HCT116 (cell line): ENCODE measurements around the gene FRMPD1. TPM values are rescaled to one million over a fixed set of nuclear protein-coding genes. Genes with fewer than 3 reads are reported as not detected.

Experiments
- ATAC-seq: fragments of 200-7000 bp; cut with Tn5 transposase; 2 replicates; pipeline ENCODE4 v1.9.1; 2020; ENCODE audit warnings: mild to moderate bottlenecking, moderate library complexity
- BruUV-seq: library from RNA; stranded (reverse); fragments of 400-500 nt; replicated peaks from 2 replicates; lab custom pipeline; 2021; lab: Mats Ljungman, UMichigan
- CTCF ChIA-PET: fragments of 300-600 bp; sonication (Branson Sonifier 250); formaldehyde crosslinking; loops from one replicate; lab custom pipeline; 2021; ENCODE audit warnings: antibody characterized with exemption; lab: Charles Lee
- POLR2A ChIA-PET: fragments of 300-600, 350-600 bp; sonication (Branson Sonifier 250); formaldehyde crosslinking; loops from one replicate; lab custom pipeline; 2021; ENCODE audit warnings: antibody characterized with exemption; lab: Charles Lee
- RAD21 ChIA-PET, 2 experiments: fragments of 300-600 bp; sonication (Branson Sonifier 250); formaldehyde crosslinking; loops; one replicate each; lab custom pipeline; 2023; ENCODE audit warnings: low total read pairs in 2 of 2; ENCODE audit not compliant: uncharacterized antibody in 2 of 2, unreplicated experiment in 2 of 2, low non-redundant PET in 1 of 2; lab: Charles Lee
- DNase-seq: peaks from one replicate; pipeline ENCODE4 v3.0.0-alpha.2; 2010; ENCODE audit warnings: low read depth, low spot score
- H2AFZ ChIP-seq: fragments of 200-600 bp; shearing (Covaris generic), sonication (generic); 2 replicates; pipeline ENCODE4 v1.6.1; 2017; ENCODE audit warnings: low read depth, mixed run types, mixed read lengths, antibody characterized with exemption, low read length; ENCODE audit not compliant: poor library complexity, severe bottlenecking
- H3K27ac ChIP-seq: 2 replicates; pipeline ENCODE4 v1.5.1; 2012; ENCODE audit warnings: low read depth, low read length
- H3K27me3 ChIP-seq: fragments of 200-600 bp; sonication (generic); 2 replicates; pipeline ENCODE4 v1.6.1; 2016; ENCODE audit warnings: mixed run types, low read length, mixed read lengths; ENCODE audit not compliant: insufficient read depth
- H3K36me3 ChIP-seq, 2 experiments: fragments of 200-500 bp in 1 of 2; fragments of 200-600 bp in 1 of 2; sonication (Bioruptor generic) in 1 of 2; sonication (generic) in 1 of 2; 2 replicates each; pipeline versions ENCODE4 v1.5.1 to v1.6.1; 2014 to 2016; ENCODE audit warnings: low read length in 2 of 2, inconsistent platforms in 1 of 2, mixed read lengths in 1 of 2, mixed run types in 1 of 2; ENCODE audit not compliant: insufficient read depth in 2 of 2, control insufficient read depth in 1 of 2
- H3K4me1 ChIP-seq, 2 experiments: fragments of 200-600 bp in 1 of 2; sonication (generic) in 1 of 2; 2 replicates each; pipeline versions ENCODE4 v1.5.1 to v1.6.1; 2012 to 2017; ENCODE audit warnings: low read length in 2 of 2, inconsistent platforms in 1 of 2, mild to moderate bottlenecking in 1 of 2, mixed read lengths in 1 of 2, mixed run types in 1 of 2, moderate library complexity in 1 of 2; ENCODE audit not compliant: insufficient read depth in 2 of 2, control insufficient read depth in 1 of 2
- H3K4me2 ChIP-seq: fragments of 200-600 bp; sonication (generic); 2 replicates; pipeline ENCODE4 v1.6.1; 2017; ENCODE audit warnings: mixed run types, low read length, mixed read lengths
- H3K4me3 ChIP-seq, 2 experiments: fragments of 200-600 bp in 1 of 2; sonication (generic) in 1 of 2; replicated peaks in 1 of 2; 2 replicates each; pipeline ENCODE4 v1.5.1; 2011 to 2016; ENCODE audit warnings: low read length in 2 of 2, control low read depth in 1 of 2, low read depth in 1 of 2, mild to moderate bottlenecking in 1 of 2, mixed read lengths in 1 of 2, mixed run types in 1 of 2
- H3K79me2 ChIP-seq: fragments of 200-600 bp; sonication (generic); 2 replicates; pipeline ENCODE4 v1.6.1; 2017; ENCODE audit warnings: mild to moderate bottlenecking, mixed run types, low read length, moderate library complexity, mixed read lengths; ENCODE audit not compliant: insufficient read depth
- H3K9ac ChIP-seq: fragments of 200-600 bp; sonication (generic); 2 replicates; pipeline ENCODE4 v1.6.1; 2016; ENCODE audit warnings: low read length, mixed read lengths
- H3K9me2 ChIP-seq: fragments of 200-600 bp; sonication (generic), shearing (Covaris generic); 2 replicates; pipeline ENCODE4 v1.6.1; 2017; ENCODE audit warnings: mixed run types, mild to moderate bottlenecking, moderate library complexity; ENCODE audit not compliant: insufficient read depth
- H3K9me3 ChIP-seq, 2 experiments: fragments of 200-500 bp in 1 of 2; fragments of 200-600 bp in 1 of 2; sonication (Bioruptor generic) in 1 of 2; sonication (generic) in 1 of 2; 2 replicates each; pipeline ENCODE4 v1.6.1; 2014 to 2017; ENCODE audit warnings: low read length in 2 of 2, mixed read lengths in 2 of 2, inconsistent platforms in 1 of 2, low read depth in 1 of 2, mild to moderate bottlenecking in 1 of 2, mixed run types in 1 of 2, moderate library complexity in 1 of 2; ENCODE audit not compliant: control insufficient read depth in 1 of 2, insufficient read depth in 1 of 2
- H4K20me1 ChIP-seq: fragments of 200-600 bp; sonication (generic), shearing (Covaris generic); 2 replicates; pipeline ENCODE4 v1.6.1; 2017; ENCODE audit warnings: mixed run types, mild to moderate bottlenecking, moderate library complexity; ENCODE audit not compliant: insufficient read depth
- CBX3 ChIP-seq: IDR thresholded peaks from 2 replicates; pipeline ENCODE4 v1.6.1; 2012; ENCODE audit warnings: low read depth
- CEBPB ChIP-seq: IDR thresholded peaks from 2 replicates; pipeline ENCODE4 v1.6.1; 2012; ENCODE audit warnings: low read depth
- EGR1 ChIP-seq: IDR thresholded peaks from 2 replicates; pipeline ENCODE4 v1.6.1; 2012; ENCODE audit warnings: low read depth
- EZH2 ChIP-seq: fragments of 200-600 bp; sonication (generic); IDR thresholded peaks from 2 replicates; pipeline ENCODE4 v1.6.1; 2017; ENCODE audit warnings: antibody characterized with exemption, mixed run types
- EZH2phosphoT487 ChIP-seq: fragments of 200-600 bp; IDR thresholded peaks from 2 replicates; pipeline ENCODE4 v1.6.1; 2018; ENCODE audit warnings: antibody characterized with exemption, borderline replicate concordance
- JUND ChIP-seq: IDR thresholded peaks from 2 replicates; pipeline ENCODE4 v1.6.1; 2012
- POLR2A ChIP-seq: IDR thresholded peaks from 2 replicates; pipeline ENCODE4 v1.7.0; 2011; ENCODE audit warnings: borderline replicate concordance; ENCODE audit not compliant: insufficient read depth, insufficient read length; ENCODE audit errors: extremely low read depth
- POLR2AphosphoS5 ChIP-seq: IDR thresholded peaks from 2 replicates; pipeline ENCODE4 v1.6.1; 2011; ENCODE audit warnings: mild to moderate bottlenecking, low read depth, low read length, moderate library complexity
- RAD21 ChIP-seq: IDR thresholded peaks from 2 replicates; pipeline ENCODE4 v1.6.1; 2012; ENCODE audit warnings: low read depth, mild to moderate bottlenecking
- SIN3A ChIP-seq: IDR thresholded peaks from 2 replicates; pipeline ENCODE4 v1.6.1; 2012; ENCODE audit warnings: low read depth
- SP1 ChIP-seq: IDR thresholded peaks from 2 replicates; pipeline ENCODE4 v1.6.1; 2012; ENCODE audit warnings: low read depth
- SRF ChIP-seq: IDR thresholded peaks from 2 replicates; pipeline ENCODE4 v1.6.1; 2012; ENCODE audit warnings: low read depth
- TCF7L2 ChIP-seq: IDR thresholded peaks from 2 replicates; pipeline ENCODE4 v1.7.0; 2011; ENCODE audit warnings: borderline replicate concordance, inconsistent platforms; ENCODE audit not compliant: insufficient read depth, insufficient read length; ENCODE audit errors: extremely low read depth
- YY1 ChIP-seq: IDR thresholded peaks from 2 replicates; pipeline ENCODE4 v1.6.1; 2011; ENCODE audit warnings: low read length, low read depth, moderate library complexity, mild to moderate bottlenecking; ENCODE audit not compliant: insufficient replicate concordance; ENCODE audit errors: extremely low read depth
- ZBTB33 ChIP-seq: IDR thresholded peaks from 2 replicates; pipeline ENCODE4 v1.6.1; 2011; ENCODE audit warnings: mild to moderate bottlenecking, low read length, moderate library complexity; ENCODE audit not compliant: insufficient replicate concordance; ENCODE audit errors: extremely low read depth
- ZFX ChIP-seq: fragments of 450-650 bp; IDR thresholded peaks from 2 replicates; pipeline ENCODE4 v1.6.1; 2017
- ZNF274 ChIP-seq: fragments of 200-500 bp; sonication (Bioruptor generic); IDR thresholded peaks from 2 replicates; pipeline ENCODE4 v1.6.1; 2014; ENCODE audit warnings: mild to moderate bottlenecking, low read depth, low read length, inconsistent platforms
- intact Hi-C: fragments of 100-400 bp; cut with micrococcal nuclease; formaldehyde crosslinking; loops from 2 replicates; pipeline ENCODE4 v1.10.0; 2022
- total RNA-seq: library from RNA; stranded (reverse); gene quantifications from one replicate; pipeline ENCODE4 v1.2.1, GENCODE V29; 2021; ENCODE audit not compliant: unreplicated experiment
- TF ChIP-seq, protein P1 (sequence below), 3 experiments: fragments of 200-600 bp in 1 of 3; sonication (generic) in 1 of 3; IDR thresholded peaks in 2 of 3; conservative IDR thresholded peaks in 1 of 3; 2 replicates each; pipeline ENCODE4 v1.5.1; 2012 to 2017; ENCODE audit warnings: low read depth in 2 of 3, low read length in 2 of 3, antibody characterized with exemption in 1 of 3, borderline replicate concordance in 1 of 3, control low read depth in 1 of 3, mild to moderate bottlenecking in 1 of 3, mixed read lengths in 1 of 3, mixed run types in 1 of 3, moderate library complexity in 1 of 3; ENCODE audit not compliant: insufficient read depth in 1 of 3

FRMPD1 gene
- total RNA-seq, 1 experiment from 2014 or later, result 0.52 TPM

- Histone ChIP-seq H3K9ac (no peak overlapping the region), H2AFZ (no peak overlapping the region), H3K4me1 (peaks cover 0 to 27% of the 10 kb centered on the region in 2 experiments; a peak in 2 of 4 replicates), H3K9me2 (no peaks in the 10 kb centered on the region), H3K9me3 (no peaks in the 10 kb centered on the region), H3K79me2 (0 out of 2 replicates have a peak, but pooled peaks cover 1% of the 10 kb centered on the region), H3K27me3 (no peaks in the 10 kb centered on the region), H3K4me3 (no peak overlapping the region), H3K36me3 (no peaks in the 10 kb centered on the region), H3K4me2 (peak overlapping the region; percentile 22; the same call in 1 of the 2 replicates), H4K20me1 (no peaks in the 10 kb centered on the region), H3K27ac (no peak overlapping the region)
- intact Hi-C loops, result no loop called here
- TF ChIP-seq JUND, result no peak
- TF ChIP-seq CEBPB, result no peak
- no peak for TF ChIP-seq ZNF274
- no peak for TF ChIP-seq EGR1
- no peak for TF ChIP-seq CBX3
- no peak for TF ChIP-seq EZH2
- no peak for TF ChIP-seq SIN3A
- no peak for TF ChIP-seq YY1
- TF ChIP-seq EZH2phosphoT487, result no peak
- TF ChIP-seq, protein P1, sequence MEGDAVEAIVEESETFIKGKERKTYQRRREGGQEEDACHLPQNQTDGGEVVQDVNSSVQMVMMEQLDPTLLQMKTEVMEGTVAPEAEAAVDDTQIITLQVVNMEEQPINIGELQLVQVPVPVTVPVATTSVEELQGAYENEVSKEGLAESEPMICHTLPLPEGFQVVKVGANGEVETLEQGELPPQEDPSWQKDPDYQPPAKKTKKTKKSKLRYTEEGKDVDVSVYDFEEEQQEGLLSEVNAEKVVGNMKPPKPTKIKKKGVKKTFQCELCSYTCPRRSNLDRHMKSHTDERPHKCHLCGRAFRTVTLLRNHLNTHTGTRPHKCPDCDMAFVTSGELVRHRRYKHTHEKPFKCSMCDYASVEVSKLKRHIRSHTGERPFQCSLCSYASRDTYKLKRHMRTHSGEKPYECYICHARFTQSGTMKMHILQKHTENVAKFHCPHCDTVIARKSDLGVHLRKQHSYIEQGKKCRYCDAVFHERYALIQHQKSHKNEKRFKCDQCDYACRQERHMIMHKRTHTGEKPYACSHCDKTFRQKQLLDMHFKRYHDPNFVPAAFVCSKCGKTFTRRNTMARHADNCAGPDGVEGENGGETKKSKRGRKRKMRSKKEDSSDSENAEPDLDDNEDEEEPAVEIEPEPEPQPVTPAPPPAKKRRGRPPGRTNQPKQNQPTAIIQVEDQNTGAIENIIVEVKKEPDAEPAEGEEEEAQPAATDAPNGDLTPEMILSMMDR (IDR thresholded peaks at IDR 0.05 in 2 of 3, conservative IDR thresholded peaks at IDR 0.05 in 1 of 3; ENCODE audit: borderline replicate concordance in 1 of 3, insufficient read depth in 1 of 3, low read depth in 2 of 3, low read length in 2 of 3), result no peak
- no peak for TF ChIP-seq SP1
- no peak for TF ChIP-seq SRF
- no peak for TF ChIP-seq POLR2A
- TF ChIP-seq ZBTB33, result no peak
- no peak for TF ChIP-seq TCF7L2
- TF ChIP-seq RAD21, result no peak
- no peak for TF ChIP-seq ZFX
- no peak for TF ChIP-seq POLR2AphosphoS5
- ChIA-PET POLR2A (no interaction called here), RAD21 (no interaction called here), CTCF (no interaction called here)
- DNase-seq (no peak), ATAC-seq (peak; percentile 17; the same call in 1 of the 2 replicates)
- no TSS peak for BruUV-seq
Observed at GRCh38 chr9:37760416-37761161, 109.8 kb downstream of the FRMPD1 start.
